NCI-H524 (cell line): Measurements from ENCODE around the gene FBXO27.
"Not testable (repeated sequence)": the region's sequence is repeated elsewhere in the genome, so short reads cannot be mapped to it uniquely, and the experiment has no call there.

Source experiments
- DNase-seq, 2 experiments: peaks; one replicate each; lab custom pipeline; 2025; lab: John Stamatoyannopoulos, UW

The FBXO27 gene

DNA sequence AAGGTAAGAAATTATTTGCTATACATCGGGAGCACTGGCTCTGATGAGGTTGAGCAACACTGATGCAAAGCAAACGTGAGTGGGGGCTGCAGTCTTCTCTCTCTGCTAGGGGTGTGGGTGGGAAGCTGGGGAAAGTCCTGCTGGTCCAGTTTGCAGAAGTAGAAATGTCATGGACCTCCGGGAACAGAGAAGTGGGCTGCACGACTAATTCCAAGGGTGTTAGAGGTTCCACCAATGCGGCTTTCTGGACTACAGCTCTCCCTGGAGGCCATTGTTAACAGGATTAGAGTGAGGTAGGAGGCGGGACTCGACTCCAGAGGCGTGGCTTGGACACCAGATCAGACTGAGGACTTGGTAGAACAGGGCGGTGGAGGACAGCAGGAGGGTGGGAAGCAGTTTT is 5.7 kb upstream of the FBXO27 start:
- peak in 1 of 2 experiments; percentile 59 for DNase-seq

GRCh38 chr19:39037194-39037593 is 4.8 kb upstream of the FBXO27 start:
- DNase-seq: no peak

DNA sequence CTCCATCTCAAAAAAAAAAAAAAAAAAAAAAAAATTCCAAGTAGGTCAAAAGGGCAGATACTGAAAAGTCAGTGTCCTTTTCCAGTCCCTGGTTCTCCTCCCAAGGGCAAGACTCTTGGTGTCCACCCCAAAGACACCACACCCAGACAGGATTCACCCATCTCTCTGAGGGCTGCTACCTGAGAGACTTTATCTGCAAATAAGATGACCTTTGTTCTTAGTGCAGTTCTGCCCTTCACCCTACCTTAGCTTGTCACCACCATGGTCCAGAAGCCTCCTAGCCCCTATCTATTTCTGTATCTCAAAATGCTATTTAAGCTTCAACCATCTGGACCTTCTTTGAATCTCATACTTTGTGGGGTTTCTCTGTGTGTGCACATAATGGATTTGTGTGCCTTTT is 4.2 kb upstream of the FBXO27 start:
- no peak for DNase-seq

- peak; percentile 46 to 59 for DNase-seq
Observed at GRCh38 chr19:39031368-39032062, 834 bp downstream of the FBXO27 start.

- DNase-seq: no peak
Observed at GRCh38 chr19:39030854-39031367, 1.4 kb downstream of the FBXO27 start.

DNA sequence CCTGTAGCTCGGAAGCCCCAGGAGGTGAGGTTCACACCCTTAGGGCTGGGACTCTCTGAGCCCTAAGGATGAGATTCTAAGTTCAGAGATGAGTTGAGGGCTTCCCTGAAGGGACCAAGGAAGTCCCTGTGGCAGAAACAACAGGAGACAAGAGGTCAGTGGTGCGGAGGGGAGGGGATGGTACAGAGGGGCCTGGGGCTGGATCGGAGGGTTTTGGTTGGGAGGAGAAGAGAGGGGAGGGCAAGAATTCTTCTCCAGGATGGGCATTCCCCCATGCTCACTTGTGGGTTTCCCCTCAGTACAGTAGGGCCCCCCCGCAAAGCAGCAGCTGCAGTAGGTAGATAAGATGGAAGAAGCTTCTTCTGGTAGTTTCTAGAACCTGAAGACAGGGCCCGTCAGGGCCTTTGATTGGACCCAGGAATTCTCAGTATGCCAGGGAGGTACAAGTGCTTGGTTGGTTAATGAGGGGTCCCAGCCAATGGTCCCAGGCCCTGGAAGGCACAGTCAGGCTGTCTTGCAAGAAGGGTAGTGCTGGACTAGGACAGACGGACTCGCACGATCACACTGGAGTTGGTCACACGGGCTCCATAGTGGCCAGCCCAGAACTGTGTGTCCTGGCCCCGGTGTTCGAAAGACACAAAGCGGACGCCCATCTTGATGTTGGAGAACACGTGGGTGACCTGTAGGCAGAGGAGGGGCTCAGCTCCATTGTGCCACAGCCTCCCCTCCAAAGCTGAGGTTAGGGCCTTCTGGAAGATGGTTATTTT is 7.3 kb downstream of the FBXO27 start:
- DNase-seq: no peak

GRCh38 chr19:39021063-39021462 is 11.3 kb downstream of the FBXO27 start:
- DNase-seq: no peak

DNA sequence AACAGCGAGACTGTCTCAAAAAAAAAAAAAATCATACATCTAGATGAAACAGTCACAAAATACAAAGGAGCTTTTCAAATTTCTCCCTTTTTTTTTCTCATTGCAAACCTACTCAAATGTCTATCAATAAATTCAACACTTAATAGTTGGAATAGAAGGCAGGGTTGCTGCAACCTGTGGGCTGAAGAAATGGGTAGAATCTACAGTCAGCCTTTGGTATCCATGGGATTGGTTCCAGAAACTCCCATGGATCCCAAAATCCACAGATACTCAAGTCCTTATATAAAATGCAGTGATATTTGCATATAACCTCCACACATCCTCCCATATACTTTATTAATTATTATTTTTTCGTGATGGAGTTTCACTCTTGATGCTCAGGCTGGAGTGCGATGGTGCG is 14.7 kb downstream of the FBXO27 start:
- no peak for DNase-seq

DNA sequence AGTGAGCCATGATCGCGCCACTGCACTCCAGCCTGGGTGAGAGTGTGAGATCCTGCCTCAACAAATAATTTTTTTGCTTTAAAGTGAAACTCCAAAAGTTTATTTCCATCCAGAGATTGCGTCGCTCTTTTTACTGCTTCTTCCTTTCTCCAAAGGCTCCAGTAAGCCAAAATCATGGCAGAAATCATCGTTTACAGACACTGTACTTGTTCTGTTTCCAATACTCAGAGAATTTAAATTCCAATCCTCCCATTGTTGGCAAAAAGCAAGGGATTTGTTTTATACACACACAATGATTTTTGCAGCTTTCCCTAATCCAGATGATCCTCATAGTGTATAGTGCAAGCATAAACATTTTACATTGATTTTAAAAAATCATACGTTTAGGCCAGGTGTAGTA is 15.3 kb downstream of the FBXO27 start:
- DNase-seq: no peak

- no peak for DNase-seq
Observed at GRCh38 chr19:39014037-39014436, 18.3 kb downstream of the FBXO27 start.

- no peak for DNase-seq
Observed at GRCh38 chr19:39009001-39009400, 23.3 kb downstream of the FBXO27 start.

DNA sequence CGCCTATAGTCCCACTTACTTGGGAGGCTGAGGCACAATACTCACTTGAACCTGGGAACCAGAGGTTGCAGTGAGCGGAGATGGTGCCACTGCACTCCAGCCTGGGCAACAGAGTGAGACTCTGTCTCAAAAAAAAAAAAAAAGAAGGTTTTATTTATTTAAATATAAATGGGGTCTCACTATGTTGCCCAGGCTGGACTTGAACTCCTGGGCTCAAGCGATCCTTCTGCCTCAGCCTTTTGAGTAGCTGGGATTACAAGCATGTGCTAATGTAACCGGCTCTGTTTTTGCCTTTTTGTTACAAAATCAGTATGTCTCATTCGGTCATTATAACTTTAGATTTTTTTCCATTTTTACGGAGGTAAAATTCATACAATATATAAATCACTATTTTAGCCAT is 24.2 kb downstream of the FBXO27 start:
- no peak for DNase-seq

GRCh38 chr19:39007096-39007495 is 25.3 kb downstream of the FBXO27 start:
- DNase-seq: no peak

DNA sequence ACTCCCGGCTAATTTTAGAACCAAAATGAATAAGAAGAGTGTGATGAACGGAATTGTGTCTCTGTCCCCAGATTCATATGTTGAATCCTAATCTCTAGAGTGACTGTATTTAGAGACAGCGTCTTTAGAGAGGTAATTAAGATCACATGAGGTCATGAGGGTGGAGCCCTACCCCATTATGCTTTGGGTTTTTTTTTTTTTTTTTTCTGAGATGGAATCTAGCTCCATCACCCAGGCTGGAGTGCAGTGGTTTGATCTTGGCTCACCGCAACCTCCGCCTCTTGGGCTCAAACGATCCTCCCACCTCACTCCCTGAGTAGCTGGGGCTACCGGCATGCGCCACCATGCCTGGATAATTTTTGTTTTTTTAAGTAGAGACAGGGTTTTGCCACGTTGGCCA is 27.9 kb downstream of the FBXO27 start:
- no peak for DNase-seq

GRCh38 chr19:39003796-39004195 is 28.6 kb downstream of the FBXO27 start:
- no peak for DNase-seq

DNA sequence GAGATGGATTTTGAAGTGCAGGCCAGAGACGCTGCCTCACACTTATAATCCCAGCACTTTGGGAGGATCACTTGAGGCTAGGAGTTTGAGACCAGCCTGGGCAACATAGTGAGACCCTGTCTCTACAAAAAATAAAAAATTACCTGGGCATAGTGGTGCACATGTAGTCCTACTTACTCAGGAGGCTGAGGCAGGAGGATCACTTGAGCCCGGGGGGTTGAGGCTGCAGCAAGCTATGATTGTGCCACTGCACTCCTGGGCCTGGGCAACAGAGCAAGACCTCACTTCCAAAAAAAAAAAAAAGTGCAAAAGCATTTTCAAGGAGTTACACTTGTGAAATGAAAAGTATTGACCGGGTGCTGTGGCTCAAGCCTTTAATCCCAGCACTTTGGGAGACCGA is 29.2 kb downstream of the FBXO27 start:
- no peak for DNase-seq

DNA sequence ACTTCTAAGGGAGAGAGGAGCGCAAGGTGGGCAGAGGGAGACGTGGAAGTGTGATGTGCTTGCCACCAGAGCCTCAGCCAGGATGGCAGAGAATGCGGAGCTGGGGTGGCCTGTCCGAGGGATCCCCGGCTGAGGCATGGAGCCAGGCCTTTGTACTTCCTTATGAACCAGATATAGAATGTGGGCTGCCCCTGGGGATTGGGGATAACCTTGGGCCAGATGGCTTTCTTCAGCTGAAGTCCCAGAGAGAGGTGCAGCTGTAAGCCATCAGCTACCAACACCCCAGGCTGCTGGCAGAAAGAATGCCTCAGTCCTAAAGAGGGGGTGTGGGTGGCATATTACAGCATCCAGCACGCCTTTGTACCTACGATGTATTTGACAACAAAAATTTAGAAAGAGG is 31.3 kb downstream of the FBXO27 start:
- peak; percentile 36 to 84 for DNase-seq

DNA sequence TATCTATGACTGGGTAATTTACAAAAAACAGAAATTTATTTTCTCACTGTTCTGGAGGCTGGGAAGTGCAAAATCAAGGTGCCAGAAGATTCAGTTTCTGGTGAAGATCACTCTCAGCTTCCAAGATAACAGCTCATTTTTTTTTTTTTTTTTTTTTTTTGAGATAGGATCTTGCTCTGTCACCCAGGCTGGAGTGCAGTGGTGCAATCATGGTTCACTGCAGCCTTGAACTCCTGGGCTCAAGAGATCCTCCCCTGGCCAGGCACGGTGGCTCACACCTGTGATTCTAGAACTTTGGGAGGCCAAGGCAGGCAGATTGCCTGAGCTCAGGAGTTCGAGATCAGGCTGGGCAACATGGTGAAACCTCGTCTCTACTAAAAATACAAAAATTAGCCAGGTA is 34.8 kb downstream of the FBXO27 start:
- not testable (repeated sequence) for DNase-seq

DNA sequence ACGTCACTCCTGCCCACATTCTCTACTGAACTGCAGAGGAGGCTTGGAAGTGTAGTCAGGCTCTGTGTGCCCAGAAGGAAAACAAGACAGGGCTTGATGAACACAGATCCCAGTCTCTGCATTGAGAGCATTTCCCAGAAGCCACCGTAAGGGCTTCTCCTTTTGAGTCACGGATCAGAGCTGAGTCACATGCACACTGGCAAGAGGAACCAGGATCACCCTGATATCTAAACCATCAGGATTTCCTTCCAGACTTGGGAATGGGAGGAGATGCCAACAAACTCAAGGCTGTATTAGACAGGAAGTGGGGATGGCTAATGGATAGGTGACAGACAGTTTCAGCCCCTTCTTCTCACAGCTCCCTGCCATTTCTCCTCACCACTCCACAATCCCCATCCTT is 39.1 kb downstream of the FBXO27 start:
- no peak for DNase-seq

DNA sequence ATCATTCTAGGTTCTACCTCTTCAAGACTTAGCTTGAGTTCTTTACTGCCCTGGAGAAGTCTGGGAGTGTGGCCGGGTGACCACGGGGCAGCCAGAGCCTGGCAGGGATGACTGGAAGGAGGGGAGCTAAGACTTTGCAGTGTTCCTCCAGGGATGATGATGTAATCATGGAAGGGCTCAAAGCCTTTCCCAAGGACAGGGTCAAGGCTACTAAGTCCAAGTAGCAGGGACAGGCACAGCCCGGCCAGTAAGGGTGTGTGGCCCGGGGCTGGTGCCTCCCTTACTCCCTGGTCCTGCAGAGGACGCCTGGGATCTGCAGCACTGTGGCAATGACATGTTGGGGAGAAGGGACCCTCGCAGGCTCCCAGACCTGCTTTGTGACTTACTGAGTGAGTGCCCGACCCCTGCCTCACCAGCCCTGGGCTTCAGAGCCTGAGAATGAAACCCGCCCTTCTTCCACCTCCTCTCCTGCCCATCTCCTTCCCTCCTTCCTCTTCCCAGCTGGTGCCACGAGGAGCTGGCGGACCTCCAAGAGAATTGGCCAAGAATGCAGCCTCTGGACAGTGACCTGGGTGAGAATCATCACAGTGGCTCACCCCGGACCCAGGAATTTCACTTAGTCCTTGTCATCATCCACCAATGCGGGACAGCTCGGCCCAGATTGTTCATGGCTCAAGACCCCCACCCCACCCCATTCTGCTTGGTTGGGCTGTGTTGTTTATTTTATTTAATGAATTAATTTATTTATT is 41.2 kb downstream of the FBXO27 start:
- no peak for DNase-seq

DNA sequence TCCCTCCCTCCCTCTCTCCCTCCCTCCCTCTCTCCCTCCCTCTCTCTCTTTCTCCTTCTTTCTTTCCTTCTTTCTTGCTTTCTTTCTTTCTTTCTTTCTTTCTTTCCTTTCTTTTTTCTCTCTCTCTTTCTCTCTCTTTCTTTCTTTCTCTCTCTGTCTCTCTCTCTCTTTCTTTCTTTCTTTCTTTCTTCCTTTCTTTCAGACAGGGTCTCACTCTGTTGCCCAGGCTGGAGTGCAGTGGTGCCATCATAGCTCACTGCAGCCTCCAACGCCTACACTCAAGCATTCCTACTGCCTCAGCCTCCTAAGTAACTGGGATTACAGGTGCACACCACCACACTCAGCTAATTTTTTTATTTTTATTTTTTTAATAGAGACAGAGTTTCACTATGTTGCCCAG is 42.7 kb downstream of the FBXO27 start:
- not testable (repeated sequence) for DNase-seq

- DNase-seq: peak; percentile 71 to 84
Observed at GRCh38 chr19:38989066-38989605, 43.2 kb downstream of the FBXO27 start.
